DND-41 (cell line): ENCODE results near the gene POLR2E.

Source experiments
- CTCF ChIP-seq: IDR thresholded peaks from 2 replicates; pipeline ENCODE4 v1.5.1; 2012; ENCODE audit warnings: borderline replicate concordance, low read length, moderate library complexity, mild to moderate bottlenecking; ENCODE audit not compliant: poor library complexity, severe bottlenecking; ENCODE audit errors: extremely low read depth
- EZH2 ChIP-seq: IDR thresholded peaks from 3 replicates; pipeline ENCODE4 v1.6.1; 2012; ENCODE audit warnings: borderline replicate concordance, low read depth, mild to moderate bottlenecking, moderate library complexity, low read length, inconsistent platforms; ENCODE audit not compliant: severe bottlenecking

DNA sequence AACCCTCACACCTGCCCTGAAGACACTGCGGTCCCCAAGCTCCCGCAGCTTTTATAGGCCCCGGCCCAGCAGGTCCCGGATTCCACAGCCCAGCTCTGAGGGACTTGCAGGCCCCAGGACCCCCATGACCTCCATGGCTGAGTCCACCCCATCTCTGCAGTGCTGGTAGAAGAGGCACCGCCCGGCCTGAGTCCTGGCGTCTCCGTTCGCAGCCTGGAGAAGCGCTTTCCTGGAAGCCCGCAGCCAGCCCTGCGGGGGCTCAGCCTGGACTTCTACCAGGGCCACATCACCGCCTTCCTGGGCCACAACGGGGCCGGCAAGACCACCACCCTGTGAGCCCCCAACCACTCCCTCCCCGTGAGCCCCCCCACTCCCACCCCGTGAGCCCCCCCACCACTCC is 46.1 kb downstream of the POLR2E start:
- TF ChIP-seq CTCF (no peak), EZH2 (no peak)
